KBM-7 (cell line): ENCODE data around the gene CLMN.

Experiments used
- DNase-seq: peaks from one replicate; pipeline ENCODE4 v3.0.0-alpha.2; 2015
- in situ Hi-C: fragments of 300-500 bp; cut with MboI; formaldehyde crosslinking; loops from 2 replicates; pipeline ENCODE4 v1.14.3; 2020; ENCODE audit warnings: low sequenced_read_pairs, low pct_unique_long_range_greater_than_20kb, mixed read lengths

The CLMN gene

DNA sequence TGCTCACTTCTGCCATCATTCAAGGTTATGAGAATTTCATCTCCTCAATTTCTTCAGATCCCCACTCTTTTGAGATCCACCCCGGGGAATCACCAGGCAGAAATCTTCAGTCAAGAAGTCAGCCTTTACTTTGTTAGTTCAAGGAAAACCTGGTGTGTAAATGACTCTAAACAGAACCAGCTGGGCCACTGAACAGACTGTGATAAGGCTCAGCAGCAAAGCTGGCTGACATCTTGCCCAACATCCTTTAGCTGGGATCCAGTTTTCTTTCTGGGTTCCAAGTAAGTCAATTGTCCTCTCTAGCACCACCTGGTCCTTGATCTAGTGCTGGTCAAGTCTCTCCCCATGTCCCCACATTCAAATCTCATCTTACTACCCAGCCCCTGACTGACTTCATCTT is 11.6 kb downstream of the CLMN start:
- in situ Hi-C loops: no loop called here

GRCh38 chr14:95307402-95308041 is 12.2 kb downstream of the CLMN start:
- in situ Hi-C loops: no loop called here
- no peak for DNase-seq

More for the DNA sequence above, 11.6 kb downstream of the CLMN start:
- no peak for DNase-seq

DNA sequence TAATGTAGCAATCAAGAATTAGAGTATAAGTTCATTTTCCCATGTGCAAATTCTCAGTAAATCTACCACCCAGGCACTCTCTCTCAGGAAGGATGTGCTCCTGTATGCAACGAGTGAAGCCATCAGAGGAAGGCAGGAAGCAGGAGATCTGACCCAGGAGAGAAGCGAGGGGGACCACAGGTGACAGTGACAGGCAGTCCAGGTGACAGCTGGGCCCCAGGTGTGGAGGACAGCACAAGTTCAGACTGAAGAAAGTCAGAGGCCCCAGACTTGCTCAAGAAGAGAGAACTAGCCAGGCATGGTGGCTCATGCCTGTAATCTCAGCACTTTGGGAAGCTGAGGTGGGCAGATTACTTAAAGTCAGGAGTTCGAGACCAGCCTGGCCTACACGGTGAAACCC is 13.8 kb downstream of the CLMN start:
- in situ Hi-C loops: no loop called here
- DNase-seq: no peak

GRCh38 chr14:95305145-95305544 is 14.6 kb downstream of the CLMN start:
- in situ Hi-C loops: no loop called here
- no peak for DNase-seq

DNA sequence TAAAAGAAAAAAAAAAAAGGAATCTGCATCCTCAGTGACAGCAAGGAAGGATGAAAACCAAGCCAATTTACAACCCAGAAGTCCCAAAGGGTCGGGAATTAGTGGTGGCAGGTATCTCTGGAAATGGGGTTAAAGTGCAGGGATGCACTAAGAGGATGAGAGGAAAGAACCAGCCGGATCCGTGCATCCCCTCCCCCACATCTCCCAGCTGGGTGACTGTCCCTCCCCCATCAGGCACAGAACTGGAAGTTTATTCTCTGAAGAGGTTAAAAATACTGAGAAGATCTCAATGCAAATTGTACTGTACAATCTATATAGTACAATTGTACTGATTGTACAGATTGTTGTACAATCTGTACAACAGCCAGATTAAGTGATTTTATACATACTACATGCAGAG is 15.4 kb downstream of the CLMN start:
- DNase-seq: no peak
- in situ Hi-C loops: no loop called here

- in situ Hi-C loops: no loop called here
- no peak for DNase-seq
These were observed 16.2 kb downstream of the CLMN start for GRCh38 chr14:95303552-95303951.

- no peak for DNase-seq
- in situ Hi-C loops: no loop called here
These were observed 16.8 kb downstream of the CLMN start for GRCh38 chr14:95302667-95303506.

DNA sequence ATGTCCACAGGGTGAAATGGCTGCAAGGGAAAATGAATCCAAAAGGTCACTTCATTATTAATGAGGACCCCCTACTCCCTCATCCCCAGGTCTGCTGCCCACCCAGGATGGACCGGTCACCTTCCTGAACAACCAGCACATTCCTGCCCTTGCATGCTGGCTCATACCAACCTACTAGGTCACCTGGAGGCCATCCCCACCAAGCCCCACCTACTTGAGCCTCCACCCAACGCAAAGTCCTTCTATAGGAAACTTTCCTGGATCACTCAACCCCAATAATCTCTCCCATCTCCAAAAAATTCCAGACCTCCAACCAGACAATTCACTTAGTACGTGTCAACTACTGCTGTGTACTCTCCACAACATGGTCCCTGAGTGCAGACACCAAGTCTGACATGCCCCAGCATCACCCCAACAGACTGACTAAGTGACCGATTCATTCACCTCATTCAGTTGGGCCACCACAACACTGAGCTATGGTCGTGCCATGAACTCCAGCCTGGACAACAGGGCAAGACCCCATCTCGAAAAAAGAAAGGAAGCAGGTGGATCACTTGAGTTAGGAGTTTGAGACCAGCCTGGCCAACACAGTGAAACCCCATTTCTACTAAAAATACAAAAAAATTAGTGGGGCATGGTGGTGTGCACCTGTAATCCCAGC is 18.1 kb downstream of the CLMN start:
- in situ Hi-C loops: no loop called here
- DNase-seq: no peak

DNA sequence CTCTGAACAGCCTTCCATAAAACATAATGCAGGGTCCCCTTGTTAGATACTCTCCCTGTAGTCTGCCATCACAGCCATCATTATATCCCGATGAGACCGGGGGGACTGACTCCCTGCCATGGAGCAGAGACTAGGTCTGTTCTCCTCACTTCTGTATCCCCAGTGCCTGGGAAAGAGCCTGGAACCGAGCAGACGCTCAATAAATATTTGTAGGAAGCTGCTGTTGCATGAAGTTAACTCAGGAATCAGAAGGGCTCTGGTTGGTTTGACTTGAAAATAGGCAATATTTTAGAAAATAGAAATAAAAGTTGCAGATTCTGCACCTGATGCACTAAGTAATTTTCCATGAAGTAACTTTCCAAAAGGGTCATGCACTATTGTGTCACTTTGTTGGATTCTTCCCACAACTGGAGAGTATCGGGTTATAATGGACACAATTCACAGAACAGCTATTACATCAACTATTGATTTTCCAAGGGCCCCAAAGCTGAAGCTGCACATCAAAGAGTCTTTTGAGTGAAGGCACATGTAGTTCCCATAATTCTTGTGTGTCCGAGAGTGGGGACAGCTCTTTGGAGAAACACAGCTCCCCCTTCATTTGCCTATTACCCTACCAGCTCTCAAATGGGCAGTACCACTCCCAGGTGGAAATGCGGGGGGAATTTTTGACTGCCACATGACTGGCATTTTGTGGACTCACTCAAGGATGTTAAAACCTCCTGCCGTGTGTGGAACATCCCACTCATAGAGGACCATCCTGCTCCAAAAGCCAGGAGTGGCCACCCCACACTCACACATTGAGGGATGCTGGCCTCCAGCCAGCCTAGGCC is 18.8 kb downstream of the CLMN start:
- in situ Hi-C loops: no loop called here
- no peak for DNase-seq

DNA sequence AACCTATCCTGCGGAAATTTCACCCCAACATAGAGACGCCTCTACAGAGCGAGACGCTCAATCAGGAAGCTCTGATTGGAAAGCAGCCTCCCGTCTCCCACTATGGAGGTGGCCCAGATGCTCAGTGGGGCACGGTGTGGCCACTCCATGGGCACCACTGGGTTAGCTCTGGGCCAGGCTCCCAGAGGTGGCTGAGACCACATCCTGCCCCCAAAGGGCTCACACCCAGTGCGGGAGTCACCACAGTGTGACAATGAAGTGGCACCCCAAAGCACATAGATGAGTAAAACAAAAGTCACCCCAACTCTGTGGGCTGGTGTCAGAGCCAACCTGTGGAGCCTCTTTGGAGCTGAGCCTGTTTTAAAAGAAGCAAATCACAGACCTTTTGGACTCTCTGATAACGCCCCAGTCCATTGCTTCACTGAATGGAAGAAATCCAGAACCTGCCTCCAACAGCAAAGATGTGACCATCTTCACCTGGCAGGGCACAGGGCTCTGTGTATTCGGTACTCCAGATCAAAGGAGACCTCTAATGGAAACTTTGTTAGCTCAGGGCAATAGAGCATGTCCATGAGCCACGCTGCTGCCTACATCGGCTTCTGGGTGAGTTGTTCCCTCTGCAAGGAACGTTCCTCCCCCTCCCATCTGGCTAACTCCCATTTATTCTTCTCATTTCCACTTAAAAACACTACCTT is 19.6 kb downstream of the CLMN start:
- DNase-seq: no peak
- in situ Hi-C loops: no loop called here

DNA sequence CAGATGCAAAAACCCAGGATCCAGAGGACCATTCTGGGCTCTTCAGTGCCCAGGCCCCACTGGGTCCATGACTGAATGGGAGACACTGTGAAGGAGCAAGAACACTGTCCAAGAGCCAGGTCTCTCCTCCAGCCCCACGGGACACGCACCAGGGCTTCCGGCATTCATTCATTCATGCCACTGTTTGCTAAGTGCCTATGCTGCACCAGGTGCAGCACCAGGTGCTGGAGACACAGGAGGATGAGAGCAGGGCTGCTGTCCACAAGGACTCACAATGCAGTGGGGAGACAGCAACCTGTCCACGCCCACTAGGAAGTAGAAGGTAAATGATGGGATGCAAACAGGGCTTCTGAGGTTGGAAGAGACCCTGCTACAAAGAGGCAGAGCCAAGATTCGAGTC is 20.4 kb downstream of the CLMN start:
- in situ Hi-C loops: no loop called here

DNA sequence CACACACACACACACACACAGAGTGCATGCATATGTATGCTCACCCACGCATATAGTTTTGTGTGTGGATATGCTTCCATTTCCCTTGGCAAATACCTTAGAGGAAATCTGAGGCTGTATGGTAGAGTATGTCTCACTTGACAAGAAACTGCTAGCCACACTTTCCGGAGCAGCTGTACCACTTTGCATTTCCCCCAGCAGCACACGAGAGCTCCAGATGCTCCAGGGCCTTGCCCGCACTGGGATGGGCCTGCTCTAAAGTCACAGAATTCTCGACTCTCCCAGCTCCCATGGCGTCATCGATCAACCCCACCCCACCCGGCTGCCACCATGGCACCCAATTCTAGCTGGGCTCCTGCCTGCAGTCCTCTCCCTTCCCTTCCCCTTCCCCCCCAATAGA is 21.9 kb downstream of the CLMN start:
- DNase-seq: no peak
- in situ Hi-C loops: no loop called here

More for the DNA sequence above, 20.4 kb downstream of the CLMN start:
- no peak for DNase-seq

DNA sequence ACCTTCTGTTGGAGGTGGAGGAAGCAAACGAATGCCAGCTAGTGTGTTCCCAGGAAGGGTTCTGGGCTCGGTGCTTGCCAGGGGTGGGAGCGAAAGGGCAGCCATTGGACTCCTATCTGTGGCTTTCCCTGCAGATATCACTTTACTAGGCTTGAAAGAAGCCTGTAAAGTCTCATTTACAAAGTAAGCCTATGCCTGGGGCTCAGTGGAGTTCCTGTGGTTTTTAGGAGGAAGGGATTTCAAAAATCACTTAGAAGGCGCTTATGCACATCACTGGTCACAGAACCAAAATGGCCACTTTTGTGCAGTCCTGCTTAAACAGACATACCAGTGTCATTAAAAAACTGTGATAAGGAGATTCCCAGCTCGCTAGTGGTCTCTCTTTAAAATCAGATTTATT is 22.7 kb downstream of the CLMN start:
- in situ Hi-C loops: no loop called here
- DNase-seq: no peak

DNA sequence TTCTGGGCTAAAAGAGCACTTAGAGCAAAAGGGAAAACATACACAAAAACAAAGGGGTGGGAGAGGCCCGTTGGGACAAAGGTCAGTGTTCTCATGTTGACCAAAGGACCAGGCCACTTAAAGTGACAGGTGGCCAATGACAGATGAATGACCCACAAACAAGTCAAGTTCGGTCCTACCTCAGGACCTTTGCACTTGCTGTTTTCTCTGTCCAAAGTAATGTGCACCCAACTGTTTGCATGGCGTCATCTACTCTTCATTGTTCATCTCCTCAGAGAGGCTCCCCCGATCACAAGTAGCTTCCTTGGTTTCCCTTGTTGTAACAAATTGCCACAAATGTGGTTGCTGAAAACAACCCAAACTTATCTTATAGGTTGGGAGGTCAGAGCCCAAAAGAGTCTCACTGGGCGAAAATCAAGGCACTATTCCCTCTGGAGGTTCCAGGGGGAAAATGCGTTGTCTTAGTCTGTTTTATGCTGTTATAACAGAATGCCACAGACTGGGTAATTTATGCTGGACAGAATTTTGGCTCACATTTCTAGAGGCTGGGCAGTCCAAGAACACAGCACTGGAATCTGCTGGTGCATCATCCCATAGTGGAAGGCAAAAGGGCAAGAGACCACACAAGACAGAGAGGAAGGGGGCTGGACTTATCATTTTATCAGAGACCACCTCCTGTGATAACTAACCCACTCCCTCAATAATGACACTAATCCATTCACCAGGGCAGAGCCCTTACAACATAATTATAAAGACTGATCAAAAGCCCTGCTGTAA is 23.9 kb downstream of the CLMN start:
- in situ Hi-C loops: no loop called here
- no peak for DNase-seq

- DNase-seq: no peak
- in situ Hi-C loops: no loop called here
These were observed 24.7 kb downstream of the CLMN start for GRCh38 chr14:95294834-95295599.

- in situ Hi-C loops: no loop called here
- no peak for DNase-seq
These were observed 25.4 kb downstream of the CLMN start for GRCh38 chr14:95294320-95294719.

GRCh38 chr14:95293449-95293848 is 26.3 kb downstream of the CLMN start:
- in situ Hi-C loops: no loop called here
- no peak for DNase-seq
